Activated B cell treated with CpG ODN at 0.5 μM for 24 hours (primary cell): ENCODE measurements around the gene SPTA1. TPM values are rescaled to one million over a fixed set of nuclear protein-coding genes. Genes with fewer than 3 reads are reported as not detected.

Experiments
- ATAC-seq: fragments of 200-7000 bp; cut with Tn5 transposase; one replicate; pipeline ENCODE4 v1.10.0; 2021; ENCODE audit warnings: low read depth, mild to moderate bottlenecking, moderate library complexity
- CTCF ChIA-PET: fragments of 350-600 bp; sonication (Branson Sonifier 250); formaldehyde crosslinking; loops from one replicate; lab custom pipeline; 2021; ENCODE audit warnings: antibody characterized with exemption; lab: Charles Lee
- POLR2A ChIA-PET: fragments of 350-600 bp; sonication (Branson Sonifier 250); formaldehyde crosslinking; loops from one replicate; lab custom pipeline; 2021; ENCODE audit warnings: antibody characterized with exemption; lab: Charles Lee
- DNase-seq: peaks from one replicate; pipeline ENCODE4 v3.0.0; 2022
- H3K27ac Mint-ChIP-seq: one replicate; pipeline ENCODE4 v1.8.0; 2020; ENCODE audit warnings: mixed read lengths
- H3K27me3 Mint-ChIP-seq: one replicate; pipeline ENCODE4 v1.8.0; 2021; ENCODE audit warnings: mixed read lengths
- H3K36me3 Mint-ChIP-seq: one replicate; pipeline ENCODE4 v1.8.0; 2021; ENCODE audit warnings: low read depth, mixed read lengths
- H3K4me1 Mint-ChIP-seq: one replicate; pipeline ENCODE4 v1.8.0; 2021; ENCODE audit warnings: mixed read lengths
- H3K4me3 Mint-ChIP-seq: one replicate; pipeline ENCODE4 v1.8.0; 2020; ENCODE audit warnings: mild to moderate bottlenecking, mixed read lengths
- H3K9me3 Mint-ChIP-seq: one replicate; pipeline ENCODE4 v1.8.0; 2020; ENCODE audit warnings: mixed read lengths
- intact Hi-C: fragments of 100-400 bp; cut with micrococcal nuclease; formaldehyde crosslinking; loops from one replicate; pipeline ENCODE4 v1.15.1; 2024
- total RNA-seq: library from RNA; stranded (reverse); gene quantifications from 2 replicates; pipeline ENCODE4 v1.2.3, GENCODE V29; 2022
- TF ChIP-seq, protein P1 (sequence below): fragments of 200-600 bp; IDR thresholded peaks from one replicate; pipeline ENCODE4 v1.8.0; 2022; ENCODE audit warnings: antibody characterized with exemption, mild to moderate bottlenecking

The SPTA1 gene
- total RNA-seq, 1 donor from 2014 or later, result not detected

GRCh38 chr1:158679289-158679688, 7.2 kb downstream of the SPTA1 start:
- no peak for DNase-seq
- Mint-ChIP-seq H3K36me3 (no peaks in the 10 kb centered on the region), H3K4me1 (no peaks in the 10 kb centered on the region), H3K4me3 (no peak overlapping the region), H3K27me3 (peaks cover 16% of the 10 kb centered on the region), H3K27ac (no peak overlapping the region), H3K9me3 (no peaks in the 10 kb centered on the region)
- TF ChIP-seq, protein P1, sequence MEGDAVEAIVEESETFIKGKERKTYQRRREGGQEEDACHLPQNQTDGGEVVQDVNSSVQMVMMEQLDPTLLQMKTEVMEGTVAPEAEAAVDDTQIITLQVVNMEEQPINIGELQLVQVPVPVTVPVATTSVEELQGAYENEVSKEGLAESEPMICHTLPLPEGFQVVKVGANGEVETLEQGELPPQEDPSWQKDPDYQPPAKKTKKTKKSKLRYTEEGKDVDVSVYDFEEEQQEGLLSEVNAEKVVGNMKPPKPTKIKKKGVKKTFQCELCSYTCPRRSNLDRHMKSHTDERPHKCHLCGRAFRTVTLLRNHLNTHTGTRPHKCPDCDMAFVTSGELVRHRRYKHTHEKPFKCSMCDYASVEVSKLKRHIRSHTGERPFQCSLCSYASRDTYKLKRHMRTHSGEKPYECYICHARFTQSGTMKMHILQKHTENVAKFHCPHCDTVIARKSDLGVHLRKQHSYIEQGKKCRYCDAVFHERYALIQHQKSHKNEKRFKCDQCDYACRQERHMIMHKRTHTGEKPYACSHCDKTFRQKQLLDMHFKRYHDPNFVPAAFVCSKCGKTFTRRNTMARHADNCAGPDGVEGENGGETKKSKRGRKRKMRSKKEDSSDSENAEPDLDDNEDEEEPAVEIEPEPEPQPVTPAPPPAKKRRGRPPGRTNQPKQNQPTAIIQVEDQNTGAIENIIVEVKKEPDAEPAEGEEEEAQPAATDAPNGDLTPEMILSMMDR, result no peak
- ChIA-PET CTCF (no interaction called here), POLR2A (no interaction called here)
- no peak for ATAC-seq
- intact Hi-C loops, result no loop called here

DNA sequence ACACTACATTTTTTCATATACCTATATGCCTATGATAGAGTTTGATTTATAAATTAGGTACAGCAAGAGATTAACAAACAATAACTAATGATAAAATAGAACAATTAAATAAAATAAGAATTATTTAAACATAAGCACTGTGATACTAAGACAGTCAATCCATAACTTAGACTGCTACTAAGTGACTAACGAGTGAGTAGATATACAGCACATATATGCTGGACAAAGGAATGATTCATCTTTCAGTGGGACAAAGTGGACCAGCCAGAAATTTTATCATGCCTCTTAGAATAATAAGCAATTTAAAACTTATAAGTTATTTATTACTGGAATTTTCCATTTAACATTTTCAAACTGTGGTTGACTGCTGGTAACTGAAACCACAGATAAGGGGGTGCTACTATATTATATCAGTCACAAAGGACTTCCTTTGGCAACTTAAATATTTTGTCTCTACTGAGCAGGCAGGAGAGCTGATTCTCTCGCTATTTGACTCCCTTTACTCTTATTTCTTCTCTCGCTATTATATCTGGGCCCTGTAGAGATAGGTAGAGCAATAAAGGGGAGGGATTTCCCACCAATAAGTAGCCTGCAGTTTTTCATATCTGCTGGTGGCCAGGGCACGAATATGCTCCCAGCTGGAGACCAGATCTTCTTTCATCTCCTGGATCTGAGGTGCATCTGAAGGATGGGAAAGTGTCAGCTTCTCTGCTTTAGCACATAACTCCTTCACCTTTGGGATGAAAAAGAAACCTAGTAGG, 10.8 kb downstream of the SPTA1 start:
- peaks cover 6% of the 10 kb centered on the region for H3K27me3 Mint-ChIP-seq
- no peaks in the 10 kb centered on the region for H3K4me1 Mint-ChIP-seq
- intact Hi-C loops, result no loop called here
- no peak overlapping the region for H3K27ac Mint-ChIP-seq
- TF ChIP-seq, protein P1, result no peak
- no peaks in the 10 kb centered on the region for H3K36me3 Mint-ChIP-seq
- ChIA-PET POLR2A (no interaction called here), CTCF (no interaction called here)
- DNase-seq (no peak), ATAC-seq (no peak)
- H3K4me3 Mint-ChIP-seq, result no peak overlapping the region
- H3K9me3 Mint-ChIP-seq, result no peaks in the 10 kb centered on the region

- no peak overlapping the region for H3K27ac Mint-ChIP-seq
- H3K27me3 Mint-ChIP-seq, result peaks cover 6% of the 10 kb centered on the region
- no peaks in the 10 kb centered on the region for H3K9me3 Mint-ChIP-seq
- intact Hi-C loops, result no loop called here
- no peaks in the 10 kb centered on the region for H3K36me3 Mint-ChIP-seq
- ChIA-PET POLR2A (no interaction called here), CTCF (no interaction called here)
- no peak overlapping the region for H3K4me3 Mint-ChIP-seq
- no peak for DNase-seq
- ATAC-seq, result no peak
- TF ChIP-seq, protein P1, result no peak
- H3K4me1 Mint-ChIP-seq, result no peaks in the 10 kb centered on the region
Measured at GRCh38 chr1:158674302-158674701, 12.2 kb downstream of the SPTA1 start.

DNA sequence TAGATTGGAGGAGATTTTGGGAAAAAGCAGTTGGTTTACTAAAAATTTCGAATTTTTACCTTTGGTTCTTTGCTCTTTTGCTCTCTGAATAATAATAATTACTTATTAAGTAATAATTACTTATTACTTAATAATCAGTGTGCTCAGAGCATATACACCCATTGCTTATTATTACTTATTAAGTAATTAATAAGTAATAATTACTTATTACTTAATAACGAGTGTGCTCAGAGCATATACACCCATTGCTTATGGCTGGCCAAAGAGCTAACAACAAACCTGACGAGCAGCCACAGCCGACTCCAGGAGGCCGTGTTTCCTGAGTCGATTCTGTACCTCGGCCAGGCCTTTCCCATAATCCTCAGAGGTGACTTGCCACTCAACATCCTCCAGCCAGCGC, 20.5 kb downstream of the SPTA1 start:
- DNase-seq (no peak), ATAC-seq (no peak)
- no peak overlapping the region for H3K27ac Mint-ChIP-seq
- H3K4me1 Mint-ChIP-seq, result no peaks in the 10 kb centered on the region
- no peaks in the 10 kb centered on the region for H3K9me3 Mint-ChIP-seq
- H3K4me3 Mint-ChIP-seq, result no peak overlapping the region
- peaks cover 7% of the 10 kb centered on the region for H3K27me3 Mint-ChIP-seq
- no peaks in the 10 kb centered on the region for H3K36me3 Mint-ChIP-seq
- intact Hi-C loops, result no loop called here
- ChIA-PET POLR2A (no interaction called here), CTCF (no interaction called here)
- TF ChIP-seq, protein P1, result no peak

DNA sequence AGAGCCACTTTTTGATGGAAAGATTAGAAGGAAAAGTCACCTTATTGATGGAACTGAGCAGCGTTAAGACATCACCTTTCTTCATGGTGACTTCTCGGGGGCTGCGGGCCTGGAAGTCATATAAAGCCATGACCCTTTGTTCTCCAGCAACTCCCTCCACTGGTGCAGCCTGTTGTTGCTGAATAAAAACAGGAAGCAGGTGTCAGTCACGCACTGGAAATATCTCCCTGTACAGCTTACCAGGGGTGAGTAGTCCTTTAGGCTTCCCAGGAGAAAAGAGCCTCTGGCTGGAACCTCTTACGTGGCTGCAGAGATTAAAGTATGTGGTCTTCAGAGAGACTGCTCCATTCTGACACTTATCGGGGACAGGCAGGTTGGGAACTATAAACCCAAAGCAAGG, 31.9 kb downstream of the SPTA1 start:
- intact Hi-C loops, result no loop called here
- H3K27ac Mint-ChIP-seq, result no peak overlapping the region
- no peaks in the 10 kb centered on the region for H3K36me3 Mint-ChIP-seq
- POLR2A ChIA-PET, result no interaction called here
- peaks cover 6% of the 10 kb centered on the region for H3K9me3 Mint-ChIP-seq
- no peak for ATAC-seq
- H3K4me1 Mint-ChIP-seq, result peaks cover 25% of the 10 kb centered on the region
- no peak for DNase-seq
- CTCF ChIA-PET, result no interaction called here
- peaks cover 4% of the 10 kb centered on the region for H3K27me3 Mint-ChIP-seq
- TF ChIP-seq, protein P1, result no peak
- H3K4me3 Mint-ChIP-seq, result peak overlapping the region; percentile 15
